22Rv1 (cell line): ENCODE data around the gene DTNB.

Experiments
- ZFX ChIP-seq: fragments of 450-650 bp; IDR thresholded peaks from 2 replicates; pipeline ENCODE4 v1.6.1; 2017; ENCODE audit warnings: antibody characterized with exemption, borderline replicate concordance
- TF ChIP-seq, protein P1 (sequence below): fragments of 450-650 bp; IDR thresholded peaks from 2 replicates; pipeline ENCODE4 v1.5.1; 2017; ENCODE audit warnings: mild to moderate bottlenecking

DNA sequence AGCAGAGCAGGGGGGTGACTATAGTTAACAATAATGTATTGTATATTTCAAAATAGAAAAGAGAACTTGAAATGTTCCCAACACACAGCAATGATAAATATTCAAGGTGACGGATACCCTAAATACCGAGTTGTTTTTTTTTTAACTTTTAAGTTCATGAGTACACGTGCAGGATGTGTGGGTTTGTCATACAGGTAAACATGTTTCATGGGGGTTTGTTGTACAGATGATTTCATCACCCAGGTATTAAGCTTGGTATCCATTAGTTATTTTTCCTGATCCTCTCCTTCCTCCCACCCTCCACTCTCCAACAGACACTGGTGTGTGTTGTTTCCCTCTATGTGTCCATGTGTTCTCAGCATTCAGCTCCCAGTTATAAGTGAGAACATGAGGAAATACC, 167.2 kb downstream of the DTNB start:
- TF ChIP-seq, protein P1, sequence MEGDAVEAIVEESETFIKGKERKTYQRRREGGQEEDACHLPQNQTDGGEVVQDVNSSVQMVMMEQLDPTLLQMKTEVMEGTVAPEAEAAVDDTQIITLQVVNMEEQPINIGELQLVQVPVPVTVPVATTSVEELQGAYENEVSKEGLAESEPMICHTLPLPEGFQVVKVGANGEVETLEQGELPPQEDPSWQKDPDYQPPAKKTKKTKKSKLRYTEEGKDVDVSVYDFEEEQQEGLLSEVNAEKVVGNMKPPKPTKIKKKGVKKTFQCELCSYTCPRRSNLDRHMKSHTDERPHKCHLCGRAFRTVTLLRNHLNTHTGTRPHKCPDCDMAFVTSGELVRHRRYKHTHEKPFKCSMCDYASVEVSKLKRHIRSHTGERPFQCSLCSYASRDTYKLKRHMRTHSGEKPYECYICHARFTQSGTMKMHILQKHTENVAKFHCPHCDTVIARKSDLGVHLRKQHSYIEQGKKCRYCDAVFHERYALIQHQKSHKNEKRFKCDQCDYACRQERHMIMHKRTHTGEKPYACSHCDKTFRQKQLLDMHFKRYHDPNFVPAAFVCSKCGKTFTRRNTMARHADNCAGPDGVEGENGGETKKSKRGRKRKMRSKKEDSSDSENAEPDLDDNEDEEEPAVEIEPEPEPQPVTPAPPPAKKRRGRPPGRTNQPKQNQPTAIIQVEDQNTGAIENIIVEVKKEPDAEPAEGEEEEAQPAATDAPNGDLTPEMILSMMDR: no peak
- TF ChIP-seq ZFX: no peak
